Transverse colon (tissue), 3 donors: ENCODE results near the gene FAM241B.

Experiments
- EP300 ChIP-seq: sonication (generic); formaldehyde crosslinking; IDR thresholded peaks from one replicate; pipeline ENCODE4 v1.6.1; 2017; ENCODE audit warnings: antibody characterized with exemption, low read depth
- POLR2A ChIP-seq: fragments of 450-650 bp; IDR thresholded peaks from one replicate; pipeline ENCODE4 v1.6.1; 2016; ENCODE audit warnings: antibody characterized with exemption, mild to moderate bottlenecking, moderate library complexity
- TF ChIP-seq, protein P1 (sequence below), 5 experiments: fragments of 200-600 bp in 3 of 5; fragments of 450-650 bp in 2 of 5; sonication (generic) in 3 of 5; IDR thresholded peaks; 1 replicate in 2 of 5; 2 replicates in 3 of 5; pipeline ENCODE4 v1.5.1; 2016 to 2017; ENCODE audit warnings: antibody characterized with exemption in 5 of 5, inconsistent platforms in 3 of 5, mild to moderate bottlenecking in 2 of 5, moderate library complexity in 1 of 5

DNA sequence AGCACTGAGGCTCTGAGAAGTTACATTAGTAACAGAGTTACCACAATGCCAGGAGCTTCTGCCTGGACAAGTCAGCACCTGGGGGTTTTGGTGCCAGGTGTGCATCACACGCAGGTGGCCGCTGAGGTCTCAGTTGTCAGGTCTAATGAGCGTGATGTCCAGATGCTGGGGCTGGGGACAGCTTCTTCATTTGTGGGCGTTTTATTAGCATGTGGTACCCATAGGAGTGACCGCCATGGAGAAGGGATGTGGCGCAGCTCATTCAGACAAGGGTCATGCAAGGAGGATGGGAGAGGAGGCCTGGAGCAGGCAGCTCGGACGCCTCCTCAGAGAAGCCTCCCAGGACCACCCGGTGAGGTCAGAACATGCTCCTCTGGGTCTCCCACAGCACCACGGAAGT, 27.8 kb downstream of the FAM241B start:
- TF ChIP-seq, protein P1, sequence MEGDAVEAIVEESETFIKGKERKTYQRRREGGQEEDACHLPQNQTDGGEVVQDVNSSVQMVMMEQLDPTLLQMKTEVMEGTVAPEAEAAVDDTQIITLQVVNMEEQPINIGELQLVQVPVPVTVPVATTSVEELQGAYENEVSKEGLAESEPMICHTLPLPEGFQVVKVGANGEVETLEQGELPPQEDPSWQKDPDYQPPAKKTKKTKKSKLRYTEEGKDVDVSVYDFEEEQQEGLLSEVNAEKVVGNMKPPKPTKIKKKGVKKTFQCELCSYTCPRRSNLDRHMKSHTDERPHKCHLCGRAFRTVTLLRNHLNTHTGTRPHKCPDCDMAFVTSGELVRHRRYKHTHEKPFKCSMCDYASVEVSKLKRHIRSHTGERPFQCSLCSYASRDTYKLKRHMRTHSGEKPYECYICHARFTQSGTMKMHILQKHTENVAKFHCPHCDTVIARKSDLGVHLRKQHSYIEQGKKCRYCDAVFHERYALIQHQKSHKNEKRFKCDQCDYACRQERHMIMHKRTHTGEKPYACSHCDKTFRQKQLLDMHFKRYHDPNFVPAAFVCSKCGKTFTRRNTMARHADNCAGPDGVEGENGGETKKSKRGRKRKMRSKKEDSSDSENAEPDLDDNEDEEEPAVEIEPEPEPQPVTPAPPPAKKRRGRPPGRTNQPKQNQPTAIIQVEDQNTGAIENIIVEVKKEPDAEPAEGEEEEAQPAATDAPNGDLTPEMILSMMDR (IDR thresholded peaks at IDR 0.05), result no peak
- no peak for TF ChIP-seq EP300
- no peak for TF ChIP-seq POLR2A
